PC-3 (cell line): ENCODE data around the gene CTSA. TPM values are rescaled to one million over a fixed set of nuclear protein-coding genes. Genes with fewer than 3 reads are reported as not detected.

Source experiments
- ATAC-seq: fragments of 200-7000 bp; cut with Tn5 transposase; 2 replicates; pipeline ENCODE4 v1.9.1; 2020; ENCODE audit warnings: mild to moderate bottlenecking, moderate library complexity
- BruUV-seq: library from RNA; stranded (reverse); fragments of 400-500 nt; replicated peaks from 2 replicates; lab custom pipeline; 2021; lab: Mats Ljungman, UMichigan
- CTCF ChIA-PET: fragments of 300-600 bp; sonication (Branson Sonifier 250); formaldehyde crosslinking; loops from one replicate; lab custom pipeline; 2022; ENCODE audit warnings: antibody characterized with exemption; lab: Charles Lee
- POLR2A ChIA-PET: fragments of 300-600 bp; sonication (Branson Sonifier 250); formaldehyde crosslinking; loops from one replicate; lab custom pipeline; 2022; ENCODE audit warnings: antibody characterized with exemption; ENCODE audit not compliant: unreplicated experiment; lab: Charles Lee
- DNase-seq: peaks from one replicate; pipeline ENCODE4 v3.0.0-alpha.2; 2015
- H2AFZ ChIP-seq: fragments of 300-600 bp; sonication (generic); 2 replicates; pipeline ENCODE4 v1.6.0; 2016; ENCODE audit warnings: antibody characterized with exemption, low read length
- H3F3A ChIP-seq: fragments of 300-600 bp; sonication (generic); one replicate; pipeline ENCODE4 v1.6.0; 2017; ENCODE audit warnings: antibody characterized with exemption, low read length, control low read depth, mild to moderate bottlenecking; ENCODE audit not compliant: unreplicated experiment
- H3K27ac ChIP-seq: fragments of 300-600 bp; sonication (generic); 2 replicates; pipeline ENCODE4 v1.5.1; 2016; ENCODE audit warnings: mild to moderate bottlenecking, low read length
- H3K27me3 ChIP-seq: fragments of 300-600 bp; sonication (generic); 2 replicates; pipeline ENCODE4 v1.6.1; 2016; ENCODE audit warnings: low read length, mixed read lengths
- H3K36me3 ChIP-seq: fragments of 300-600 bp; sonication (generic); 2 replicates; pipeline ENCODE4 v1.6.1; 2016; ENCODE audit warnings: low read depth, mixed run types, low read length, mixed read lengths
- H3K4me1 ChIP-seq: fragments of 300-600 bp; sonication (generic); 2 replicates; pipeline ENCODE4 v1.5.1; 2016; ENCODE audit warnings: low read length; ENCODE audit not compliant: insufficient read depth
- H3K4me2 ChIP-seq: fragments of 300-600 bp; sonication (generic); 2 replicates; pipeline ENCODE4 v1.6.0; 2016; ENCODE audit warnings: low read length
- H3K4me3 ChIP-seq: fragments of 300-600 bp; sonication (generic); 2 replicates; pipeline ENCODE4 v1.5.1; 2016; ENCODE audit warnings: mild to moderate bottlenecking, low read length, mixed read lengths
- H3K79me2 ChIP-seq: fragments of 300-600 bp; sonication (generic); 2 replicates; pipeline ENCODE4 v1.6.1; 2017; ENCODE audit warnings: low read length, mixed read lengths
- H3K9ac ChIP-seq: fragments of 300-600 bp; sonication (generic); 2 replicates; pipeline ENCODE4 v1.6.0; 2016; ENCODE audit warnings: mild to moderate bottlenecking, low read length
- H3K9me2 ChIP-seq: fragments of 300-600 bp; sonication (generic); replicated peaks from 2 replicates; pipeline ENCODE4 v1.6.1; 2016; ENCODE audit warnings: mixed run types, low read length, mixed read lengths
- H3K9me3 ChIP-seq: fragments of 300-600 bp; sonication (generic); 2 replicates; pipeline ENCODE4 v1.6.1; 2016; ENCODE audit warnings: low read length, mixed read lengths
- H4K20me1 ChIP-seq: fragments of 300-600 bp; sonication (generic); 2 replicates; pipeline ENCODE4 v1.6.1; 2016; ENCODE audit warnings: low read length, mixed read lengths
- CTCF ChIP-seq: fragments of 300-600 bp; sonication (generic); conservative IDR thresholded peaks from 2 replicates; pipeline ENCODE4 v1.5.1; 2017; ENCODE audit warnings: antibody characterized with exemption, low read depth, mild to moderate bottlenecking, low read length
- EZH2 ChIP-seq: fragments of 300-600 bp; sonication (generic); IDR thresholded peaks from one replicate; pipeline ENCODE4 v1.6.1; 2017; ENCODE audit warnings: antibody characterized with exemption, mild to moderate bottlenecking, low read length; ENCODE audit not compliant: unreplicated experiment
- EZH2phosphoT487 ChIP-seq: fragments of 300-600 bp; sonication (generic); IDR thresholded peaks from 2 replicates; pipeline ENCODE4 v1.6.1; 2018; ENCODE audit warnings: mild to moderate bottlenecking, antibody characterized with exemption, low read length, borderline replicate concordance
- intact Hi-C: fragments of 100-400 bp; cut with micrococcal nuclease; formaldehyde crosslinking; loops from 2 replicates; pipeline ENCODE4 v1.9.0; 2023
- total RNA-seq: library from RNA; depleted of rRNA; stranded (reverse); fragments of >200 nt; gene quantifications from 2 replicates; pipeline ENCODE4 v1.2.3, GENCODE V29; 2014; rRNA removed

The CTSA gene
- total RNA-seq, 1 experiment from 2014 or later, result 129 TPM

GRCh38 chr20:45948261-45948733 lies 57.2 kb downstream of the CTSA start:
- H3K27me3 ChIP-seq, result no peaks in the 10 kb centered on the region
- H2AFZ ChIP-seq, result no peak overlapping the region
- DNase-seq, result no peak
- peak; percentile 7; the same call in 1 of the 2 replicates for ATAC-seq
- H3F3A ChIP-seq, result no peaks in the 10 kb centered on the region
- no peaks in the 10 kb centered on the region for H3K79me2 ChIP-seq
- ChIA-PET CTCF (interaction anchor here (0.5 kb wide), 1 partner anchor 13 kb away, joined by 4 read pairs; no protein-coding TSS in a partner anchor), POLR2A (no interaction called here)
- no peak overlapping the region for H3K27ac ChIP-seq
- no peaks in the 10 kb centered on the region for H3K9me2 ChIP-seq
- no peaks in the 10 kb centered on the region for H3K4me1 ChIP-seq
- BruUV-seq, result no TSS peak
- H3K9ac ChIP-seq, result no peak overlapping the region
- peaks cover 56% of the 10 kb centered on the region for H3K36me3 ChIP-seq
- intact Hi-C loops, result no loop called here
- no peak overlapping the region for H3K4me3 ChIP-seq
- H3K4me2 ChIP-seq, result no peak overlapping the region
- no peaks in the 10 kb centered on the region for H4K20me1 ChIP-seq
- TF ChIP-seq CTCF (no peak), EZH2phosphoT487 (no peak), EZH2 (no peak)
- H3K9me3 ChIP-seq, result no peaks in the 10 kb centered on the region

Other genes starting within 250 kb of the CTSA start
- gene WFDC11, start 221.1 kb upstream of the CTSA start, total RNA-seq, result not detected in 2 replicates
- not detected in 2 replicates for gene WFDC13, start 189.3 kb upstream of the CTSA start, total RNA-seq
- not detected in 2 replicates for gene WFDC10B, start 186.3 kb upstream of the CTSA start, total RNA-seq
- not detected in 2 replicates for gene SPINT4, start 169.0 kb upstream of the CTSA start, total RNA-seq
- 3.0 and 6.0 TPM in 2 replicates for gene WFDC3, start 99.5 kb upstream of the CTSA start, total RNA-seq
- 187 and 194 TPM in 2 replicates for gene DNTTIP1, start 99.4 kb upstream of the CTSA start, total RNA-seq
- 251 and 304 TPM in 2 replicates for gene UBE2C, start 78.7 kb upstream of the CTSA start, total RNA-seq
- not detected in 2 replicates for gene TNNC2, start 64.0 kb upstream of the CTSA start, total RNA-seq
- gene SNX21, start 57.5 kb upstream of the CTSA start, total RNA-seq, result 90.1 and 108 TPM in 2 replicates
- gene ACOT8, start 33.9 kb upstream of the CTSA start, total RNA-seq, result 57.4 and 58.8 TPM in 2 replicates
- gene ZSWIM3, start 33.7 kb upstream of the CTSA start, total RNA-seq, result 2.1 and 4.2 TPM in 2 replicates
- gene ZSWIM1, start 10.1 kb upstream of the CTSA start, total RNA-seq, result 9.4 and 16.3 TPM in 2 replicates
- 0.40 and 0.46 TPM in 2 replicates for gene SPATA25, start 3.7 kb upstream of the CTSA start, total RNA-seq
- 2.3 and 3.7 TPM in 2 replicates for gene NEURL2, start 127 bp upstream of the CTSA start, total RNA-seq
- gene PLTP, start 20.8 kb downstream of the CTSA start, total RNA-seq, result 56.6 and 61.5 TPM in 2 replicates
- 18.4 and 20.2 TPM in 2 replicates for gene PCIF1, start 43.3 kb downstream of the CTSA start, total RNA-seq
- gene ZNF335, start 80.9 kb downstream of the CTSA start, total RNA-seq, result 32.2 and 36.9 TPM in 2 replicates
- gene MMP9, start 117.6 kb downstream of the CTSA start, total RNA-seq, result 0.77 and 1.0 TPM in 2 replicates
- 2.4 TPM in 1 of 2 replicates, not detected in the other for gene SLC12A5, start 137.9 kb downstream of the CTSA start, total RNA-seq
- gene NCOA5, start 198.6 kb downstream of the CTSA start, total RNA-seq, result 26.9 and 32.1 TPM in 2 replicates
- gene CD40, start 227.0 kb downstream of the CTSA start, total RNA-seq, result 4.6 and 5.0 TPM in 2 replicates